ENCODE results near the gene CETP. TPM values are rescaled to one million over a fixed set of nuclear protein-coding genes. Genes with fewer than 3 reads are reported as not detected.
A peak's percentile ranks its signal among the peaks of the same experiment; 100 is the strongest.

Gene CETP
- total and polyA plus RNA-seq, 2 of the 13 experiments (the other 11 are each of a cell fraction or from before 2014, with no cell fraction given), result 0.31 to 9.8 TPM

DNA sequence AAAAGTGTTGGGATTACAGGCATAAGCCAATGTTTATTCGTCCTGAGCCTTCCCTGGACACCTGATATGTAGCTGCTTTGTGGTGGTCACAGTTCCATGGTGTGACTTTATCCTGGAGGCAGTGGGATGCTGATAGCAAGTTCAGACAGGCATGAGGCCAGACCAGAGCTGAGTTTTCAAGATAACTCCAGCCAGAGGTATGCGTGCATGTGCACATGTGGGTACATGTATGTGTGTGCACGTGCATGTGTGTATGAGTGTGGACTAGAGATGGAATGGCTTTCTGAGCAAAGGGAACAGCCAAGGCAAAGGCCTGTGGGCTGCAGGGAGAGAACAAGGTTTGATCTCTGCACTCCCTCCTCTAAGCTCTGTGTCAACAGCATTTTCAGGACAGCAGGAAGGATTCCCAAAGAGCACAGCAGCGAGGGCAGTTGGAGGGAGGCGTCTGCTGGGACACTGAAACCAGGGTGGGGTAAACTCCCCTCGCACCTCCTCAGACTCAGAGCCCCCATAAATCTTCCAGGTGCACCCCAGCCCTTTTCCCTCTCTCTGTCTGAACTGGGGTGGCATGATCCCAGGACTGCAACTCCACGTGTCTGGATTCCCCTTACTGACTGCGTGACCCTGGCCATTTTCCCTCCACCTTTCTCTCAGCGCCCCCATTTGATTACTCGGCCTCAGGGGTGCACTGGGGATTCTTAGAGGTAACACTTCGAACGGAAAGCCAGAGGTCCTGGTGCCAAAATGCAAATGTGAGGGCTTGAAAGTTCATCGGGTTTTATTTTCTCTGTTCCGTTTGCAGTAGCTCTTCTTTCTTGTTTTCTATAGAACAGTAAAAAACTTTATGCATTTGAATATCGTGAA, 42.9 kb downstream of the CETP start (continued):
- TF ChIP-seq ZNF646 (CRISPR knock-in tag; IDR thresholded peaks at IDR 0.05) (no peak), FOXO1 (CRISPR knock-in tag; IDR thresholded peaks at IDR 0.05) (peak; percentile 71), ZNF205 (CRISPR knock-in tag; IDR thresholded peaks at IDR 0.05) (0 out of 2 replicates have a peak, but pooled peaks have one; percentile 53), AHDC1 (CRISPR knock-in tag; IDR thresholded peaks at IDR 0.05; ENCODE audit: borderline replicate concordance) (peak; percentile 45; the same call in 1 of the 2 replicates), ZNF432 (CRISPR knock-in tag; IDR thresholded peaks at IDR 0.05; ENCODE audit: borderline replicate concordance) (no peak), ZBTB39 (CRISPR knock-in tag; IDR thresholded peaks at IDR 0.05) (peak; percentile 76; the same call in 1 of the 2 replicates), HIC2 (CRISPR knock-in tag; IDR thresholded peaks at IDR 0.05; ENCODE audit: low read depth) (no peak), ZNF441 (CRISPR knock-in tag; IDR thresholded peaks at IDR 0.05; ENCODE audit: borderline replicate concordance) (peak; percentile 24; the same call in 1 of the 2 replicates)
- TF ChIP-seq, protein P1, sequence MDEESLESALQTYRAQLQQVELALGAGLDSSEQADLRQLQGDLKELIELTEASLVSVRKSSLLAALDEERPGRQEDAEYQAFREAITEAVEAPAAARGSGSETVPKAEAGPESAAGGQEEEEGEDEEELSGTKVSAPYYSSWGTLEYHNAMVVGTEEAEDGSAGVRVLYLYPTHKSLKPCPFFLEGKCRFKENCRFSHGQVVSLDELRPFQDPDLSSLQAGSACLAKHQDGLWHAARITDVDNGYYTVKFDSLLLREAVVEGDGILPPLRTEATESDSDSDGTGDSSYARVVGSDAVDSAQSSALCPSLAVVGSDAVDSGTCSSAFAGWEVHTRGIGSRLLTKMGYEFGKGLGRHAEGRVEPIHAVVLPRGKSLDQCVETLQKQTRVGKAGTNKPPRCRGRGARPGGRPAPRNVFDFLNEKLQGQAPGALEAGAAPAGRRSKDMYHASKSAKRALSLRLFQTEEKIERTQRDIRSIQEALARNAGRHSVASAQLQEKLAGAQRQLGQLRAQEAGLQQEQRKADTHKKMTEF (CRISPR knock-in tag; IDR thresholded peaks at IDR 0.05), result peak; percentile 65; the same call in 1 of the 2 replicates
